Stomach smooth muscle (tissue), 2 donors: ENCODE data around the gene NCDN.

Experiments
- H3K27ac ChIP-seq: one replicate; pipeline ENCODE4 v1.7.0; 2013; ENCODE audit warnings: mild to moderate bottlenecking, low read length, inconsistent platforms
- H3K27me3 ChIP-seq, 2 donors: one replicate each; pipeline ENCODE4 v1.7.0; 2013; ENCODE audit warnings: low read length in 2 of 2; ENCODE audit not compliant: insufficient read depth in 2 of 2, control insufficient read depth in 1 of 2
- H3K36me3 ChIP-seq, 2 donors: one replicate each; pipeline ENCODE4 v1.7.0; 2013; ENCODE audit warnings: low read length in 2 of 2; ENCODE audit not compliant: control insufficient read depth in 2 of 2, insufficient read depth in 2 of 2
- H3K4me1 ChIP-seq: one replicate; pipeline ENCODE4 v1.7.0; 2013; ENCODE audit warnings: low read length; ENCODE audit not compliant: control insufficient read depth, insufficient read depth
- H3K4me3 ChIP-seq, 2 donors: one replicate each; pipeline ENCODE4 v1.7.0; 2013; ENCODE audit warnings: low read length in 2 of 2
- H3K9ac ChIP-seq, 2 donors: one replicate each; pipeline ENCODE4 v1.7.0; 2013; ENCODE audit warnings: low read length in 2 of 2, mild to moderate bottlenecking in 1 of 2
- H3K9me3 ChIP-seq, 2 donors: one replicate each; pipeline ENCODE4 v1.7.0; 2013; ENCODE audit warnings: low read length in 2 of 2; ENCODE audit not compliant: control insufficient read depth in 2 of 2
- donor health status: healthy.
- donor health status: Pancreatic carcinoma.

The NCDN gene

DNA sequence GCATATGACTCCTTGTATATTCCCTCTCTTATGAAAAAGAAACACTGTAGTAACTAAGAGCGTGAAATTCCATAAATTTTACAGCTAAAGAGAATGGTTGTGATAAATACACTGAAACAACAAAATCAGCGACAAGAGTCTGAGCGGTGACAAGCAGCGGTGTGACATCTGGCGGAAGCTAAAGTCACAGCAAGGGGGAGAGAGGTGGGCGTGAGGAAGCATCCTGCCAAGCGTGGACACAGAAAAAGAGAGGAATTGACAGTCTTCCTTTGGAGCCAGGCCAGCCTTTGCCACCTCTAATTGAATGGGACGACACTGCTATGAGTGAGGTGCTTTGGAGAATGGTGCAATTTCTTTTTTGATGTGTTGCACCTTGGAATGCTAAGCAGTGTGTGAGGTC, 57.8 kb downstream of the NCDN start:
- Histone ChIP-seq H3K4me3 (no peak overlapping the region), H3K27me3 (no peaks in the 10 kb centered on the region), H3K9me3 (no peaks in the 10 kb centered on the region), H3K9ac (no peak overlapping the region), H3K27ac (no peak overlapping the region), H3K36me3 (peaks cover 13 to 20% of the 10 kb centered on the region in 2 donors), H3K4me1 (no peaks in the 10 kb centered on the region)
